Transverse colon (tissue), 4 donors: ENCODE results near the gene RNF19B. TPM values are rescaled to one million over a fixed set of nuclear protein-coding genes. Genes with fewer than 3 reads are reported as not detected.
A peak's percentile ranks its signal among the peaks of the same experiment; 100 is the strongest.

Experiments
- DNase-seq: peaks from one replicate; pipeline ENCODE4 v3.0.0-alpha.2; 2019
- H3K27ac ChIP-seq, 4 donors: fragments of 200-600 bp; sonication (generic); 2 replicates each; pipeline ENCODE4 v1.5.1; 2016 to 2018; ENCODE audit warnings: inconsistent platforms in 4 of 4
- H3K27me3 ChIP-seq: fragments of 200-600 bp; sonication (generic); 2 replicates; pipeline ENCODE4 v1.5.1; 2017; ENCODE audit warnings: inconsistent platforms
- H3K36me3 ChIP-seq, 4 donors: fragments of 200-600 bp; sonication (generic); 2 replicates each; pipeline ENCODE4 v1.5.1; 2017 to 2019; ENCODE audit warnings: inconsistent platforms in 4 of 4
- H3K4me1 ChIP-seq, 4 donors: fragments of 200-600 bp; sonication (generic); 2 replicates each; pipeline ENCODE4 v1.5.1; 2017 to 2020; ENCODE audit warnings: inconsistent platforms in 4 of 4
- H3K4me3 ChIP-seq, 4 donors: fragments of 200-600 bp; sonication (generic); 1 replicate in 1 of 4; 2 replicates in 3 of 4; pipeline versions ENCODE4 v1.5.1 to v1.6.1; 2017 to 2019; ENCODE audit warnings: inconsistent platforms in 4 of 4
- H3K9me3 ChIP-seq, 2 donors: fragments of 200-600 bp; sonication (generic); 2 replicates each; pipeline ENCODE4 v1.5.1; 2017 to 2019; ENCODE audit warnings: inconsistent platforms in 2 of 2
- CTCF ChIP-seq, 5 experiments: fragments of 200-600 bp in 3 of 5; fragments of 450-650 bp in 2 of 5; sonication (generic) in 3 of 5; IDR thresholded peaks; 1 replicate in 2 of 5; 2 replicates in 3 of 5; pipeline ENCODE4 v1.5.1; 2016 to 2017; ENCODE audit warnings: antibody characterized with exemption in 5 of 5, inconsistent platforms in 3 of 5, mild to moderate bottlenecking in 2 of 5, moderate library complexity in 1 of 5
- EP300 ChIP-seq: sonication (generic); formaldehyde crosslinking; IDR thresholded peaks from one replicate; pipeline ENCODE4 v1.6.1; 2017; ENCODE audit warnings: antibody characterized with exemption, low read depth
- POLR2A ChIP-seq: fragments of 450-650 bp; IDR thresholded peaks from one replicate; pipeline ENCODE4 v1.6.1; 2016; ENCODE audit warnings: antibody characterized with exemption, mild to moderate bottlenecking, moderate library complexity
- POLR2AphosphoS5 ChIP-seq, 3 donors: sonication (generic); formaldehyde crosslinking; IDR thresholded peaks; one replicate each; pipeline ENCODE4 v1.6.1; 2016; ENCODE audit warnings: antibody characterized with exemption in 3 of 3
- WGBS, 2 donors: methylation state at CpG; one replicate each; pipeline ENCODE4 v1.1.5; 2018; ENCODE audit warnings: low coverage in 1 of 2; 5-methylcytosine and 5-hydroxymethylcytosine counted together
- in situ Hi-C, 4 donors: fragments of 200-750 bp; cut with MboI; loops; one replicate each; pipeline versions ENCODE4 v1.15.0 to v1.15.1; 2017; ENCODE audit warnings: low sequenced_read_pairs in 3 of 4, low pct_ligation_motif_present in 1 of 4, low pct_unique_long_range_greater_than_20kb in 1 of 4
- intact Hi-C: fragments of 100-400 bp; cut with DNase I; formaldehyde crosslinking; loops from one replicate; pipeline ENCODE4 v1.15.1; 2023; ENCODE audit warnings: low total_unique reads
- total RNA-seq, 4 donors: library from RNA; depleted of rRNA; stranded (reverse); fragments of >200 nt; gene quantifications; one replicate each; pipeline ENCODE4 v1.1.0, GENCODE V29; 2016

RNF19B gene
- total RNA-seq, 4 donors from 2014 or later: 22.5 to 83.8 (median 62.0) TPM

- peaks cover 16% of the 10 kb centered on the region for H3K27me3 ChIP-seq
- intact Hi-C loops (loop anchor here (5.0 kb wide), 1 partner anchor 129 kb away; no protein-coding TSS in a partner anchor), in situ Hi-C loops (loop anchor here in 2 of 4 donors (5.0 to 25.0 kb wide), 2 partner anchors 129 to 134 kb away; no protein-coding TSS in a partner anchor)
- WGBS, 2 donors: 98 to 100% methylated on average over 2 of the region's 2 CpGs
- DNase-seq: no peak
- H3K9me3 ChIP-seq: no peaks in the 10 kb centered on the region
- no peaks in the 10 kb centered on the region for H3K36me3 ChIP-seq
- H3K4me3 ChIP-seq: no peak overlapping the region
- TF ChIP-seq CTCF (IDR thresholded peaks at IDR 0.05): no peak
- TF ChIP-seq POLR2A: no peak
- no peak for TF ChIP-seq EP300
- no peak for TF ChIP-seq POLR2AphosphoS5 (IDR thresholded peaks at IDR 0.05)
- no peak overlapping the region for H3K27ac ChIP-seq
- peaks cover 0 to 22% (median 17%) of the 10 kb centered on the region in 4 donors for H3K4me1 ChIP-seq
Measured at GRCh38 chr1:32928285-32928684, 36.3 kb downstream of the RNF19B start.

- Histone ChIP-seq H3K36me3 (no peaks in the 10 kb centered on the region), H3K27ac (no peak overlapping the region), H3K4me3 (no peak overlapping the region), H3K27me3 (peaks cover 23% of the 10 kb centered on the region), H3K4me1 (peaks cover 0 to 18% (median 15%) of the 10 kb centered on the region in 4 donors), H3K9me3 (no peaks in the 10 kb centered on the region)
- 83 to 96% methylated on average over 2 of the region's 2 CpGs for WGBS, 2 donors
- in situ Hi-C loops: loop anchor here in 2 of 4 donors (5.0 to 25.0 kb wide), 2 partner anchors 130 to 135 kb away; no protein-coding TSS in a partner anchor
- intact Hi-C loops: loop anchor here (5.0 kb wide), 1 partner anchor 130 kb away; no protein-coding TSS in a partner anchor
- DNase-seq: no peak
- TF ChIP-seq CTCF (IDR thresholded peaks at IDR 0.05) (no peak), POLR2A (no peak), EP300 (no peak), POLR2AphosphoS5 (IDR thresholded peaks at IDR 0.05) (no peak)
Measured at GRCh38 chr1:32927441-32927840, 37.2 kb downstream of the RNF19B start.

- Histone ChIP-seq H3K4me1 (peaks cover 0 to 18% (median 15%) of the 10 kb centered on the region in 4 donors), H3K27ac (no peak overlapping the region), H3K27me3 (peaks cover 29% of the 10 kb centered on the region), H3K4me3 (no peak overlapping the region), H3K9me3 (no peaks in the 10 kb centered on the region), H3K36me3 (no peaks in the 10 kb centered on the region)
- intact Hi-C loops: loop anchor here (5.0 kb wide), 1 partner anchor 131 kb away; no protein-coding TSS in a partner anchor
- in situ Hi-C loops: loop anchor here in 2 of 4 donors (5.0 to 25.0 kb wide), 2 partner anchors 131 to 136 kb away; no protein-coding TSS in a partner anchor
- 78 to 88% methylated on average over 6 of the region's 6 CpGs for WGBS, 2 donors
- no peak for DNase-seq
- TF ChIP-seq POLR2A (no peak), CTCF (IDR thresholded peaks at IDR 0.05) (no peak), EP300 (no peak), POLR2AphosphoS5 (IDR thresholded peaks at IDR 0.05) (no peak)
Measured at GRCh38 chr1:32926562-32926961, 38.0 kb downstream of the RNF19B start.

- DNase-seq: peak; percentile 45
- Histone ChIP-seq H3K27me3 (peaks cover 29% of the 10 kb centered on the region), H3K4me3 (peak overlapping the region in 1 of 4 donors; percentile 42), H3K27ac (peak overlapping the region; percentile 24 to 77 (median 52)), H3K4me1 (peaks cover 0 to 18% (median 15%) of the 10 kb centered on the region in 4 donors), H3K9me3 (no peaks in the 10 kb centered on the region), H3K36me3 (no peaks in the 10 kb centered on the region)
- 23 to 40% methylated on average over 10 to 24 of the region's 24 CpGs for WGBS, 2 donors
- in situ Hi-C loops: loop anchor here in 2 of 4 donors (5.0 to 25.0 kb wide), 2 partner anchors 132 to 137 kb away; no protein-coding TSS in a partner anchor
- intact Hi-C loops: loop anchor here (5.0 kb wide), 1 partner anchor 132 kb away; no protein-coding TSS in a partner anchor
- TF ChIP-seq POLR2AphosphoS5 (IDR thresholded peaks at IDR 0.05) (no peak), EP300 (no peak), CTCF (IDR thresholded peaks at IDR 0.05) (no peak), POLR2A (no peak)
Measured at GRCh38 chr1:32925403-32926162, 39.0 kb downstream of the RNF19B start.
